D721Med (cell line): ENCODE measurements around the gene MEX3B.

Experiments
- DNase-seq: peaks from one replicate; pipeline ENCODE4 v3.0.0; 2011; ENCODE audit warnings: low spot score; ENCODE audit not compliant: insufficient read length
- FAIRE-seq: peaks from 2 replicates; lab custom pipeline; 2011; peaks lifted over from hg19 to GRCh38; lab: Jason Lieb, UNC
- CTCF ChIP-seq: IDR thresholded peaks from 2 replicates; pipeline ENCODE4 v1.5.1; 2012; ENCODE audit warnings: mild to moderate bottlenecking, control low read depth; ENCODE audit not compliant: insufficient read depth; ENCODE audit errors: missing control alignments

The MEX3B gene

GRCh38 chr15:82043130-82043673, 2.6 kb downstream of the MEX3B start:
- DNase-seq, result no peak
- no peak for FAIRE-seq
- TF ChIP-seq CTCF, result no peak

- DNase-seq (no peak), FAIRE-seq (no peak)
- no peak for TF ChIP-seq CTCF
These were observed 5.0 kb downstream of the MEX3B start for GRCh38 chr15:82040862-82041261.

- TF ChIP-seq CTCF, result no peak
- FAIRE-seq, result no peak
- no peak for DNase-seq
These were observed 5.4 kb downstream of the MEX3B start for GRCh38 chr15:82040390-82040789.

- no peak for TF ChIP-seq CTCF
- DNase-seq, result no peak
- FAIRE-seq, result no peak
These were observed 5.9 kb downstream of the MEX3B start for GRCh38 chr15:82039871-82040270.

- DNase-seq, result no peak
- no peak for TF ChIP-seq CTCF
- no peak for FAIRE-seq
These were observed 9.4 kb downstream of the MEX3B start for GRCh38 chr15:82036461-82036860.

- no peak for DNase-seq
These were observed 13.9 kb downstream of the MEX3B start for GRCh38 chr15:82031871-82032270.

More at GRCh38 chr15:82031871-82032270, 13.9 kb downstream of the MEX3B start:
- no peak for FAIRE-seq
- TF ChIP-seq CTCF, result no peak
